ENCODE results near the gene CDK14.

The CDK14 gene

DNA sequence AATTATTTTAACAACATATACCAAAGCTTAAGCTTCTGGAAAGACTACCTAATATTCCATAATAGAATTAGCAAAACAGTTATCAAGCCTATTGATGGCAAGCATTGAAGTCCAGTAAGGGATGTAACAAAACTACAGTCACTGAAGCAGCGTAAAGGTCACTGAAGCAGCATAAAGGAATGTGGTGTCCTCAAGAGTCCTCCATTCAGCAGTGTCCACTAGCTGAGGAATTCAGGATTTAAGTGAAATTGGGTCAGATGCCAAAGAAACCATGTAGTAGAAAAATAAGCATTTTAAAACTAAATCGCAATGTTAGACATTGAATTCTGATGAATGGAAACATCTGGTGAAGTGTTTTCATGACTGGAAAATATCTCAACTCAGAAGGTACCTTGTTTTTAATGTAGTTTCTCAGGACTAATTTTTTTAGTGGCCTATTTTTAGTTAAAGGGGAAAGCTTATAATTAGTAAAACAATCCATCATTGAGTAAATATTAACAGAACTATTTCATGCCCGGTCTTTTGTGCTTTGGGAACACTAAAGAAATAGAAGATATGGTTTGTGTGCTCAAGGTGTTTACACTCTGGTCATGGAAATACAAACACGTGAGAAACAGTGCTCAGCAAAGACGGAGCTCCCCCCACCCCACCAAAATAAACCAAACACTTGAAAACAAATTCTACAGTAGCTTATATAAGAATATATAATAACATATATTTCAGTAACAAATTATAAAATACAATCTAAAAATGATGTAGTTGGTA, 121.4 kb downstream of the CDK14 start:
- TF ChIP-seq, protein P1, sequence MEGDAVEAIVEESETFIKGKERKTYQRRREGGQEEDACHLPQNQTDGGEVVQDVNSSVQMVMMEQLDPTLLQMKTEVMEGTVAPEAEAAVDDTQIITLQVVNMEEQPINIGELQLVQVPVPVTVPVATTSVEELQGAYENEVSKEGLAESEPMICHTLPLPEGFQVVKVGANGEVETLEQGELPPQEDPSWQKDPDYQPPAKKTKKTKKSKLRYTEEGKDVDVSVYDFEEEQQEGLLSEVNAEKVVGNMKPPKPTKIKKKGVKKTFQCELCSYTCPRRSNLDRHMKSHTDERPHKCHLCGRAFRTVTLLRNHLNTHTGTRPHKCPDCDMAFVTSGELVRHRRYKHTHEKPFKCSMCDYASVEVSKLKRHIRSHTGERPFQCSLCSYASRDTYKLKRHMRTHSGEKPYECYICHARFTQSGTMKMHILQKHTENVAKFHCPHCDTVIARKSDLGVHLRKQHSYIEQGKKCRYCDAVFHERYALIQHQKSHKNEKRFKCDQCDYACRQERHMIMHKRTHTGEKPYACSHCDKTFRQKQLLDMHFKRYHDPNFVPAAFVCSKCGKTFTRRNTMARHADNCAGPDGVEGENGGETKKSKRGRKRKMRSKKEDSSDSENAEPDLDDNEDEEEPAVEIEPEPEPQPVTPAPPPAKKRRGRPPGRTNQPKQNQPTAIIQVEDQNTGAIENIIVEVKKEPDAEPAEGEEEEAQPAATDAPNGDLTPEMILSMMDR (IDR thresholded peaks at IDR 0.05; ENCODE audit: low read depth, low read length), result no peak
- DNase-seq (ENCODE audit: extremely low read depth, low read depth), result no peak

DNA sequence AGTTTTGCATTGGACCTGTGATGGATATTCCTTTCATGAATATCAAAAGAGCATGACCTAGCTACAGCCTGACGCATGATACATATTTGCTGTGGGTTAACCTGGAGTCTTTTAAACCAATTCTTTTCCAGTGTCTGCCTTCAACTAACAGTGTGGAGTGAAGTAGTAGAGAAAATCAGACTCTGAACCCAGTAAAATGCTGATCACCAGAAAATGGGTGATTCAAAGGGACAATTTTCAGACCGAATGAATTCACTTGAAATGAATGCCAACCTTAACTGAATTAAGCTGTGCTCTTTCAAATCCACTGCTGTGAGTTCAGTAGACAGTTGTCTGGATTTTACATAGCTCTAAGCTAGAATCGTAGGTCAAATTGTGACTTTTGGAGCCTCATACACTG, 123.0 kb downstream of the CDK14 start:
- no peak for DNase-seq (ENCODE audit: extremely low read depth, low read depth)
- TF ChIP-seq, protein P1 (IDR thresholded peaks at IDR 0.05; ENCODE audit: low read depth, low read length), result no peak

DNA sequence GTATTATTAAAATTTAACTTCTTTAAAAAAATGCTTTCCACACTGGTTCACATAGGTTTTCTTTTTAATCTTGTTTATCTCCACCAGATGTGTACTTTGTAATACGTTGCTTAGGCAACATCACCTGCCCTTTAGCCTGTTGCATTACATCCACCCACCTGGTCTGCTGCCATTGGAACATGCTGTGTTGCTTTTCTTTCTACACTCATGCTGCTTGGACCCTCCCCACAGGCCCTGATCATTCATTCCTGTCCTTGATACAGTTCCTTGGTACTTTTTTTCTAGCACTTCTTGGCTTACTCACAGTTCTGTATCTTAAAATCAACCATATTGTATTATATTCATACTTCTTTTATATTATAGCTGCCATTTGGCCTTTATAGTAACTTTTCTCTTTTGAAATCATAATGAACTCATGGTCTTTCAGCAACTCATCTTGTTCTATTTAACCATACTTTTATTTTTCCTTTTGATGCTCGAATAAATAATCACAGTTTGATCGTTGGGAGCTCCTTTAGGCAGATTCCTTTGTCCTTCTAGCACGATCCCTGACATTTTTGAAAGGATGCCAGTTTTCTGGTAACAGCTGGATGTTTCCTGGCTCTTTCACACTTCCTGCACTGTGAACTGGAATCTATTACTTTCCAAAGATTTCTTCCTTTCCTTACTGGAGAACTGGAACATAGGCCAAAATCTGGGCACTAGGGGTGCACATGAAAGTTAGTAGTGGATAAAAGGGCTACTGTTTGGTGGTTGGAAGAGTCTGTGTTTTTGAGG, 125.1 kb downstream of the CDK14 start:
- peak; percentile 40 for DNase-seq (ENCODE audit: extremely low read depth, low read depth)

DNA sequence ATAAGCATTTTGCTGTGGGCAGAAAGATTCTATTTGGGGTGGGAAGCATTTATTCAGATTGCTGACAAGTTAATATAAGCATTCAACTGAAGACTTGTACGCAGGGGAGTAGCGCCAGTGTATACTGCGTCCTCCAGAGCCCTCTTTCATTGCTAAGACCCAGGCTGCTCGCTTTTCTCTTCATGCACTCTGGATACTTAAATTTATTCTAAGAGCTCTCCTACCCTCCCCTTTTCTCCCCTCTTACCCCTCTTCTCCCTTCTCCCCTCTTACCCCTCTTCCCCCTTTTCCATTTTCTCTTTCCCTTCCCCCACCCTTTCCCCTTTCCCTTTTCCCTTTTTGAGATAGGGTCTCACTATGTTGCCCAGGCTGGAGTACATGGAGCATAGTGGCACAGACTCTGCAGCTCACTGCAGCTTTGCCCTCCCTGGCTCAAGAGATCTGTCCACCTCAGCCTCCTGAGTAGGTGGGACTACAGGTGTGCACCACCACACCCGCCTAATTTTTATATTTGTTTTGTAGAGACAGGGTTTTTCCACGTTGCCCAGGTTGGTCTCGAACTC, 125.8 kb downstream of the CDK14 start:
- TF ChIP-seq, protein P1 (IDR thresholded peaks at IDR 0.05; ENCODE audit: low read depth, low read length), result no peak
- DNase-seq (ENCODE audit: extremely low read depth, low read depth), result no peak

More for the DNA sequence above, 125.1 kb downstream of the CDK14 start:
- TF ChIP-seq, protein P1 (IDR thresholded peaks at IDR 0.05; ENCODE audit: low read depth, low read length), result no peak

DNA sequence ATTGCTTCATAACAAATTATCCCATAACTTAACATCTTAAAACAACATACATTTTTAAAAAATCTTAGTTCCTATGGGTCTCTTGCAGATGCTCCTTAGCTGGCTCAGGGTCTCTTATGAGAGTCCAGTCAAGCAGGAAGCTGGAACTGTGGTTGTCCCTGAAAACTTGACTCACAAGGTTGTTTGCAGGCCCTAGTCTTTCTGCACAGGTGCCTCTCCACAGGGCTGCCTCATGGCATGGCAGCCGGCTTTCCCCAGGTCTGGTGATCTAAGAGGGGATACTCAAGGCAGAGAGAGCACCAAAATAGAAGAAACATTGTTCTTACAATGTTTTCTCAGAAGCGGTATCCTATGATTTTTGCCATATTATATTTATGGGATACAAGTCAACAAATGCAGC, 127.1 kb downstream of the CDK14 start:
- no peak for DNase-seq (ENCODE audit: extremely low read depth, low read depth)
- TF ChIP-seq, protein P1 (IDR thresholded peaks at IDR 0.05; ENCODE audit: low read depth, low read length), result no peak

DNA sequence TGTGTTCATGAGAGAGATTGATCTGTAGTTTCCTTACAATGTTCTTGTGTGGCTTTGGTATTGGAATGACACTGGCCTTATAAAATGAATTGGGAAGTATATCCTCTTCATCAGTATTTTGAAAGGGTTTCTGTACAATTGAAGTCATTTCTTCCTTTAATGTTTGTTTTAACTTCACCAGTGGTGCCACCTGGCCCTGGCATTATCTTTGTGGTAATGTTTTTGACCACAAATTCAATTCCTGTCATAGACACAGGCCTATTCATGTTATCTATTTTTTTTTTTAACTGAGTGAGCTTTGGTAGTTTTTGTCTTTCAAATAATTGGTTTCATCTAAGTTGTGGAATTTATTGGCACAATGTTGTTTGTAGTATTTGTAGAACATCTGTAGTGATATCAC, 127.7 kb downstream of the CDK14 start:
- no peak for DNase-seq (ENCODE audit: extremely low read depth, low read depth)

More for the DNA sequence above, 127.7 kb downstream of the CDK14 start:
- TF ChIP-seq, protein P1 (IDR thresholded peaks at IDR 0.05; ENCODE audit: low read depth, low read length), result no peak

All from AG09319 (cell line).